Stimulated activated memory B cell treated with anti-CD40 and anti-IgM and Interleukin-4, amounts not matched to agents 10 μg/mL and 1 μg/mL and 100 μg/mL, for 72 hours (primary cell): Measurements from ENCODE around the gene CUTA.
A peak's percentile ranks its signal among the peaks of the same experiment; 100 is the strongest.

ENCODE experiments used
- ATAC-seq: fragments of 150-1000 bp; cut with Tn5 transposase; 2 replicates; pipeline ENCODE4 v1.10.0; 2021
- H3K27ac Mint-ChIP-seq: one replicate; pipeline ENCODE4 v1.8.0; 2022; ENCODE audit warnings: mild to moderate bottlenecking, mixed read lengths
- H3K27me3 Mint-ChIP-seq: one replicate; pipeline ENCODE4 v1.8.0; 2022; ENCODE audit warnings: mixed read lengths
- H3K36me3 Mint-ChIP-seq: one replicate; pipeline ENCODE4 v1.8.0; 2022; ENCODE audit warnings: mixed read lengths
- H3K4me1 Mint-ChIP-seq: one replicate; pipeline ENCODE4 v1.8.0; 2022; ENCODE audit warnings: mixed read lengths
- H3K4me3 Mint-ChIP-seq: one replicate; pipeline ENCODE4 v1.8.0; 2022; ENCODE audit warnings: mild to moderate bottlenecking, moderate library complexity, mixed read lengths
- H3K9me3 Mint-ChIP-seq: one replicate; pipeline ENCODE4 v1.8.0; 2022; ENCODE audit warnings: mixed read lengths

The CUTA gene, protein sequence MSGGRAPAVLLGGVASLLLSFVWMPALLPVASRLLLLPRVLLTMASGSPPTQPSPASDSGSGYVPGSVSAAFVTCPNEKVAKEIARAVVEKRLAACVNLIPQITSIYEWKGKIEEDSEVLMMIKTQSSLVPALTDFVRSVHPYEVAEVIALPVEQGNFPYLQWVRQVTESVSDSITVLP

DNA sequence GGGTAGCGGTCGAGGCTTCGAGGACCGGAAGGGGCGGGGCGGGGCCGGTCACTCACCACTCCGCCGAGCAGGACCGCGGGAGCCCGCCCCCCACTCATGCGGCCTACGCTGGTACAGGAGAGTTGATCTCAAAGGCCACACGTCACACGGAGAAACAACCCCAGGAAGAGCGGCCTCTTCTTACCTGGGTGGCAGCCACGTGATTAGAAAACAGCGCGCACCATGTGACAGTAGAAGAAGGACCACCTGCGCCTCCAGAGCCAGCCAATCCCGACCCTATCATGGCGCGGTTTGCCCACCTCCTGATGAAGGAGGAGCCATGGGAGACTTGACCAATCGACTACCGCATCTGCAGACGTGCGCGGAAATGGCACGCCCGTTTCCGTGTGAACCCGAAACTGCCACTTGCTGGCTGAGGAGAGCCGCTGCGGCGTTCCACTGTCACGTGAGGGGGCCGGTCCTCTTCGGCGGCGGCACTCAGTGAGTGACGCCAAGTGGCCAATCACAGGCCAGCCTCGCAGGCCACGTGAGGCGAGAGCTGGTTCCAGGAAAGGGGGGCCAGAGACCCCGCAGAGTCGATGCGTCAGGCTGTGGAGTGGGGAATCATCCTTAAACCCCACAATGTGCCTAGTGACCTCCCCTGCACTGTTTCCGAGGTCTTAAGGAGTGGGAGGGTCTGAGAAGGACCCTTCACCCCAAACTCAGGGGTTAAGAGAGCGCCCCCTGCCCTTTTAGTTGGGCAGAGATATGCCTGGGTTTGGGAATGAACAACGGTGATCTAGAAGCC is at the start of gene CUTA:
Gene CUTA (minus strand): TSS at position 205 of the 787 bp plus-strand sequence. CDS start 107 bp downstream, at position 98.
- ATAC-seq = peak; percentile 95
- peaks cover 59% of the 10 kb centered on the region for H3K4me1 Mint-ChIP-seq
- H3K9me3 Mint-ChIP-seq = no peaks in the 10 kb centered on the region
- H3K36me3 Mint-ChIP-seq = peaks cover 30% of the 10 kb centered on the region
- H3K27ac Mint-ChIP-seq = peak within 1 kb of the TSS; percentile 98
- peak within 1 kb of the TSS; percentile 98 for H3K4me3 Mint-ChIP-seq
- no peaks in the 10 kb centered on the region for H3K27me3 Mint-ChIP-seq

DNA sequence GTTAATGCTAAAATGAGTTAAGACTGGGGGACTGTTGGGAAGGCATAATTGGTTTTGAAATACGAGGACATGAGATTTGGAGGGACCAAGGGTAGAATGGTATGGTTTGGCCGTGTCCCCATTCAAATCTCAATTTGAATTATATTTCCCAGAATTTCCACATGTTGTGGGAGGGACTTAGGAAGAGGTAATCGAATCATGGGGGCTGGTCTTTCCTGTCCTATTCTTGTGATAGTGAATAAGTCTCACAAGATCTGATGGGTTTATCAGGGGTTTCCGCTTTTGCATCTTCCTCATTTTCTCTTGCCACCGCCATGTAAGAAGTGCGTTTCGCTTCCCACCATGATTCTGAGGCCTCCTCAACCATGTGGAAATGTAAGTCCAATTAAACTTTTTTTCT is 49.2 kb upstream of the CUTA start:
- Mint-ChIP-seq H3K27me3 (no peaks in the 10 kb centered on the region), H3K4me3 (no peak overlapping the region), H3K9me3 (no peaks in the 10 kb centered on the region), H3K36me3 (no peaks in the 10 kb centered on the region), H3K27ac (no peak overlapping the region), H3K4me1 (no peaks in the 10 kb centered on the region)
- ATAC-seq = no peak

DNA sequence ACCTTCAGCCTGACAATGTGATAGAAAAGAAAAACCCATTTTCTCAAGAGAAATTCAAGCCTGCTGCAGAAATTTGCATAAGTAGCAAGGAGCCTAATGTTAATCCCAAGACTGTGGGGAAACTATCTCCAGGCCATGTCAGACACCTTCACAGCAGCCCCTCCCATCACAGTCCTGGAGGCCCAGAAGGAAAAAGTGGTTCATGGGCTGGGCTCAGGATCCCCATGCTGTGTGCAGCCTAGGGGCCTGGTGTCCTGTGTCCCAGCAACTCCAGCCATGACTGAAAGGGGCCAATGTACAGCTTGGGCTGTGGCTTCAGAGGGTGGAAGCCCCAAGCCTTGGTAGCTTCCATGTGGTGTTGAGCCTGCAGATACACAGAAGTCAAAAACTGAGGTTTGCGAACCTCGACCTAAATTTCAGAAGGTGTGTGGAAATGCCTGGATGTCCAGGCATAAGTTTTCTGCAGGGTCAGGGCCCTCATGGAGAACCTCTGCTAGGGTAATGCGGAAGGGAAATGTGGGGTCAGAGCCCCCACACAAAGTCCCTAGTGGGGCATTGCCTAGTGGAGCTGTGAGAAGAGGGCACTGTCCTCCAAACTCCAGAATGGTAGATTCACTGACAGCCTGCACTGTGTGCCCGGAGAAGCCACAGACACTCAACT is 48.3 kb upstream of the CUTA start:
- Mint-ChIP-seq H3K9me3 (no peaks in the 10 kb centered on the region), H3K27me3 (no peaks in the 10 kb centered on the region), H3K27ac (no peak overlapping the region), H3K4me3 (no peak overlapping the region), H3K4me1 (no peaks in the 10 kb centered on the region), H3K36me3 (no peaks in the 10 kb centered on the region)
- ATAC-seq = no peak

DNA sequence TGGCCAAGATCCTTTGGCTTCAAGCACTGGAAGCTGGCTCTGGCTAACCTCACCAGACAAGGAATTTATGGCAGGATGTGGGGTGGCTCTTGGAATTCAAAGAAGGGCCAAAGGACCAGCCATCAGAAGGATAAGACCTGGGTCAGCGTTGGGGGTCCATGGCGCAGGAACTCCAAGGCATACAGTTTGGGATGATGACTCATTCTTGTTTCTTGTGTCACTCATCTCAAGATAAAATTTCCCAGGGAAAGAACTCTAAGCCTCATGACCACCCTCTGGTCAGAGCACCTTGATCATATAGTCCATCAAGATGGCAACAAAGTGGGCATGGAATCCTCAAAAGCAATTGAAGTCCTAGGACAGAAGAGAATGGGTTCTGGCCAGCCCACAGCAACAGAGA is 41.3 kb upstream of the CUTA start:
- H3K27me3 Mint-ChIP-seq = no peaks in the 10 kb centered on the region
- H3K36me3 Mint-ChIP-seq = peaks cover 22% of the 10 kb centered on the region
- H3K4me1 Mint-ChIP-seq = peaks cover 20% of the 10 kb centered on the region
- no peak for ATAC-seq
- H3K27ac Mint-ChIP-seq = no peak overlapping the region
- no peak overlapping the region for H3K4me3 Mint-ChIP-seq
- H3K9me3 Mint-ChIP-seq = no peaks in the 10 kb centered on the region

DNA sequence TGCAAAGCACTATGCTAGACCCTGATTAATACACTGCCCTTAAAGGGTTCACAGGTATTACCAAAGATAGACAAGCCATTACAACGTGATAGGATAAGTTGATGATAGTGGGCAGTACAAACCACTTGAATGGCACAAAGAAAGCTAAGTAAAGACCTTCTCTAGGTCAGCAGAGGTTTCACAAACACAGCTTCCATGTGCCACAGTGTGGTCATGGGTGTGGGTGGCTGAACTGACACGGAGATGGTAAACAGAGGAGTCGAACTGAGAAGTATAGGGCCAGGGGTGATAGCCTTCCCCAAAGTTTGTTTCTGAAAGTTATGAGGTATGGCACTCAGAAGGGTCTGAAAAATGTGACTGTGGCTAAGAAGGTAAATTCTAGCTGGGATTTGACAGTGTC is 40.8 kb upstream of the CUTA start:
- peaks cover 25% of the 10 kb centered on the region for H3K4me1 Mint-ChIP-seq
- no peak overlapping the region for H3K4me3 Mint-ChIP-seq
- H3K9me3 Mint-ChIP-seq = no peaks in the 10 kb centered on the region
- peaks cover 22% of the 10 kb centered on the region for H3K36me3 Mint-ChIP-seq
- H3K27me3 Mint-ChIP-seq = no peaks in the 10 kb centered on the region
- ATAC-seq = no peak
- no peak overlapping the region for H3K27ac Mint-ChIP-seq

DNA sequence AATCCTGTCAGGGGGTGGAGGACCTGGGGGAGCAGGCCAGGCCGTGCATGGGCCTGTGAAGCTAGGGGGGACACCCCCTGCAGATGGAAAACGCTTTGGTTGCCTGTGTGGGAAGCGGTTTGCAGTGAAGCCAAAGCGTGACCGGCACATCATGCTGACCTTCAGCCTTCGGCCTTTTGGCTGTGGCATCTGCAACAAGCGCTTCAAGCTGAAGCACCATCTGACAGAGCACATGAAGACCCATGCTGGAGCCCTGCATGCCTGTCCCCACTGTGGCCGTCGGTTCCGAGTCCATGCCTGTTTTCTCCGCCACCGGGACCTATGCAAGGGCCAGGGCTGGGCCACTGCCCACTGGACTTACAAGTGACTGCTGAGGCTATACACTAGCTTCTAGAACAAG is 38.2 kb upstream of the CUTA start:
- Mint-ChIP-seq H3K36me3 (peaks cover 22% of the 10 kb centered on the region), H3K4me1 (peaks cover 37% of the 10 kb centered on the region), H3K27ac (peak overlapping the region; percentile 94), H3K9me3 (no peaks in the 10 kb centered on the region), H3K27me3 (no peaks in the 10 kb centered on the region), H3K4me3 (no peak overlapping the region)
- ATAC-seq = no peak

DNA sequence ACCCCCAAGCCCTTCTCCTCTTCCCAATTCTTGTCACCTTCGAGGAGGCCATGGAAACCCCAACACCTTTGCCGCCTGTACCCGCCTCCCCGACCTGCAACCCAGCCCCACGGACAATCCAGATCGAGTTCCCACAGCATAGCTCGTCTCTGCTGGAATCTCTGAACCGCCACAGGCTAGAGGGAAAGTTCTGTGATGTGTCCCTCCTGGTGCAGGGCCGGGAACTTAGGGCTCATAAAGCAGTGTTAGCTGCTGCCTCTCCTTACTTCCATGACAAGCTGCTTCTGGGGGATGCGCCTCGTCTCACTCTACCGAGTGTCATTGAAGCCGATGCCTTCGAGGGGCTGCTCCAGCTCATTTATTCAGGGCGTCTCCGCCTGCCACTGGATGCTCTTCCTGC is 37.1 kb upstream of the CUTA start:
- Mint-ChIP-seq H3K36me3 (peaks cover 22% of the 10 kb centered on the region), H3K4me1 (peaks cover 37% of the 10 kb centered on the region), H3K4me3 (peak overlapping the region; percentile 99), H3K27me3 (no peaks in the 10 kb centered on the region), H3K27ac (peak overlapping the region; percentile 94), H3K9me3 (no peaks in the 10 kb centered on the region)
- no peak for ATAC-seq

DNA sequence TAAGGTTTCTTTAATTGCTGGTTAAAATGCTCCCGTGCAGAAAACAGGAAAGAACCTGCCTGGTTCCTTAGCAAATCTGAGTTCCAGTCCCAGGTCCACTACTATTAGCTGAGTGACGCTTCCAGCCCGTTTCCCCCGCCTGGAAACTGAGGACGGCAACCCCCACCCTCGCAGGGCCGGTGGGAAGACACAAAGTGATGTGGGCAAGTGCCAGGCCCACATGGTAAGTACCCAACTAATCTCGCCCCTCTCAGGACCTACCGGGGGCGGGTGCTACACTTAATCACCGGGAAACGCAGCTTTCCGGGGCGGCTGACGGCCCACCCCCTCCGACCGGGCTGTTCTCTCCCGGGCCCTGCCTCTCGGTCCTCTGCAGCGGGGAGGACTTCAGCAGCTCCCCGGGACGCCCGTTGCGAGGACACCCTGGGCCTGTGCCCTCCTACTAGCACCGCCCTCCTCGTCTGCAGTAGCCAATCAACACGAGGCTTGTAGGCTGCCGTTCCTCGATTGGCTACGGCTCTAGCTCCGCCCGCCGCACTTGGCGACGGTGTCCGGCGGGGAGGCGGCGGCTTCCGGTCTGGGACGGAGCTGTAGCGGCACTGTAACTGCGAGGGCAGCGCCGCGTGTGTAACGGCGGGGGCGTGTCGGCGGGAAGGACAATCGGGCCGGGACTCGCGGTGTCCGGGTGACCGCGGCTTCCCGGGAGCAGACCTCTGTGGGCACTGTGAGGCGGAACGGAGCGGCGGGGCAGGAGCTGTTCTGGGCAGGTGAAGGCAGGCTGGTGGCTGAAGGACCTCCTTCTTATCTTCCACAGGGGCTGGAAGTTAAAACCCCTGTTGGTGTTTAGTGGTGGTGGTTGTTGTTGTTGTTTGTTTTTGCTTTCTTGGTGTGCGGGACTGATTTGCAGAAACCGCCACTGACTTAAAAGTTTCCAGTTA is 36.4 kb upstream of the CUTA start, which contains the start of gene ZBTB9:
Gene ZBTB9 (plus strand): TSS at position 568 of the 938 bp plus-strand sequence. CDS start 525 bp downstream, outside the sequence.
- peaks cover 22% of the 10 kb centered on the region for H3K36me3 Mint-ChIP-seq
- H3K27ac Mint-ChIP-seq = peak within 1 kb of the TSS; percentile 94
- H3K9me3 Mint-ChIP-seq = no peaks in the 10 kb centered on the region
- H3K4me1 Mint-ChIP-seq = peaks cover 37% of the 10 kb centered on the region
- H3K4me3 Mint-ChIP-seq = peak within 1 kb of the TSS; percentile 99
- H3K27me3 Mint-ChIP-seq = no peaks in the 10 kb centered on the region
- ATAC-seq = peak; percentile 100

DNA sequence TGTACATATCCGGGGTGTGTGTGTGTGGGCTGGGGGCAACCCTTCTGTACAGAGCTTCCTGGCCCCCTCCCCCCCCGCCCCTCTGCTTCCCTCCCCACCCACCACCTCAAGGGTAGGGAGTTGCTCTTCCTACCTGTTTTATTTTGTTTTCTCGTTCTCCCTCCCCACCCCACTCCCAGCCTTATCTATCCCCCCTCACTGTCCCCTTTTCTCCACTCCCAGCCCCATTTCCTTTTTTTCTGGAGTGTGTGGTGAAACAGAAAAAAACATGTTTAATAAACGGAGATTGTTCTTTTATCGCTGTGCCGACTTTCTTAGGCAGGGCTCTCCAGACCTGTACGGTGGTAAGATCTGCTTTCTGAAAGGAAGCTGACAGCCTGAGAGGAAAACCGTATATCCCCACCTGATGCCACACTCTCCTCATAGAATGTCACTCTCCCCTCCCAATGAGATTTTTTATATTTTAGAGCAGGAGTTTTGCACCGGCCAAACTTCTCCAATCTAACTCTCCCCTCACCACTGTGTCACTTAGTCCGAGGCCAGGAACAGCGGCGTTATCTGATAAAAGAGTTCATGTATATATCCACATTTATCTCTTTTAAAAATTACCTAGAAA is 35.6 kb upstream of the CUTA start:
- H3K4me3 Mint-ChIP-seq = peak overlapping the region; percentile 99
- peaks cover 43% of the 10 kb centered on the region for H3K4me1 Mint-ChIP-seq
- no peaks in the 10 kb centered on the region for H3K9me3 Mint-ChIP-seq
- no peaks in the 10 kb centered on the region for H3K27me3 Mint-ChIP-seq
- no peak for ATAC-seq
- H3K36me3 Mint-ChIP-seq = peaks cover 30% of the 10 kb centered on the region
- peak overlapping the region; percentile 94 for H3K27ac Mint-ChIP-seq

DNA sequence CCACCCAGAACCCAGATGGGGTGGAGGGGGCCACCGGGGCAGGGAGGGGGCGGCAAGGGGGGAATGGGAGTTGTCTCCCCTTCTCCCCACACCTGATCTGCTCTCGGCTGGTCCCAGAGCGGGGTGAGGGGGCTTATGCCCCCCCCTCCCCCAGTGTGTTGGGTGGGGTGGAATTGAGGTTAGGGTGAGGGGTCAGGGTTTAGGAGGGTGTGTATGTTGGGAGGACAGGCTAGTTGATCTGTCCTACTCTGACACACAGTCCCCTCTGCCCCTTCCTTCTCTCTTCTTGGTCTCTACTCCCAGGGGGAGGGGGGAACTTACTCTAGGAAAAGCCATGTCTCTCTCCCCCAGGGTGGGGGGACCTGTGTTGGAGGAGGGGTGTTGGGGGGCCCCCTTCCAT is 34.6 kb upstream of the CUTA start:
- H3K36me3 Mint-ChIP-seq = peaks cover 38% of the 10 kb centered on the region
- no peak for ATAC-seq
- H3K4me3 Mint-ChIP-seq = no peak overlapping the region
- H3K27me3 Mint-ChIP-seq = no peaks in the 10 kb centered on the region
- H3K27ac Mint-ChIP-seq = peak overlapping the region; percentile 42
- no peaks in the 10 kb centered on the region for H3K9me3 Mint-ChIP-seq
- peaks cover 45% of the 10 kb centered on the region for H3K4me1 Mint-ChIP-seq

DNA sequence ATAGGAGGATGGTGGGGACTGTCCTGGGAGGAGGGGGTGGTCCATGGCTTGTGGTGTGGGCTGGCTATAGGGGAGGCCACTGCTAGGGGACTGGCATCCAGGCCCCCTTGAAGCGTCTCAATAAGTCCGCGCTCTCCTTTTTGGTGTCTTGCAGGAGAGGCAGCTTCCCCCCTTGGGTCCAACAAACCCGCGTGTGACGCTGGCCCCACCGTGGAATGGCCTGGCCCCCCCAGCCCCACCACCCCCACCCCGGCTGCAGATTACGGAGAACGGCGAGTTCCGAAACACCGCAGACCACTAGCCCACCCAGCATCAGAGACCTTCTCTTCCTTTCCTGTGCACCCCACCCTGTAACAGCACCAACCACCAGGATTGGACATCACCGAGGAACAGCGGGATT is 33.7 kb upstream of the CUTA start:
- no peak overlapping the region for H3K4me3 Mint-ChIP-seq
- ATAC-seq = no peak
- H3K9me3 Mint-ChIP-seq = no peaks in the 10 kb centered on the region
- peaks cover 36% of the 10 kb centered on the region for H3K36me3 Mint-ChIP-seq
- H3K4me1 Mint-ChIP-seq = peaks cover 45% of the 10 kb centered on the region
- peak overlapping the region; percentile 42 for H3K27ac Mint-ChIP-seq
- no peaks in the 10 kb centered on the region for H3K27me3 Mint-ChIP-seq

DNA sequence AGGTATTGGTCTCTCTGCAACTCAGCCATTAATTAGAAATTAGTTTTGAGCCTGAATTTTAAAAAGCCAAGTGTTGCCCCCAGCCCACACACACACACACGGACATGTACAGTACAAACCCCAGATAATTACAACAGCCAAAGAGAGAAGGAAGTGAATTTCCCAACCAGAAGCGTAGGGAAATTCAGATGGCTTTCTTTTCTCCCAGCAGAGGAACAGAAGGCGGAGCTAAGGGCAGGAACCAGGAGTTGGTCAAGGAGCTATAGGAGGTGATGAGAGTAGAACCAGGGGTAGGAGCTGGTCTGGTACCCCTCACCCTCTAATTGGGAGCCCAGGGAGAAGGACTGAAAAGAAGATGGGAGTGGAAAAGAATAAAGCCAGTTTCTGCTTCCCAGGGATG is 32.5 kb upstream of the CUTA start:
- H3K4me3 Mint-ChIP-seq = no peak overlapping the region
- no peaks in the 10 kb centered on the region for H3K27me3 Mint-ChIP-seq
- no peak for ATAC-seq
- no peak overlapping the region for H3K27ac Mint-ChIP-seq
- peaks cover 32% of the 10 kb centered on the region for H3K36me3 Mint-ChIP-seq
- no peaks in the 10 kb centered on the region for H3K9me3 Mint-ChIP-seq
- H3K4me1 Mint-ChIP-seq = peaks cover 38% of the 10 kb centered on the region

DNA sequence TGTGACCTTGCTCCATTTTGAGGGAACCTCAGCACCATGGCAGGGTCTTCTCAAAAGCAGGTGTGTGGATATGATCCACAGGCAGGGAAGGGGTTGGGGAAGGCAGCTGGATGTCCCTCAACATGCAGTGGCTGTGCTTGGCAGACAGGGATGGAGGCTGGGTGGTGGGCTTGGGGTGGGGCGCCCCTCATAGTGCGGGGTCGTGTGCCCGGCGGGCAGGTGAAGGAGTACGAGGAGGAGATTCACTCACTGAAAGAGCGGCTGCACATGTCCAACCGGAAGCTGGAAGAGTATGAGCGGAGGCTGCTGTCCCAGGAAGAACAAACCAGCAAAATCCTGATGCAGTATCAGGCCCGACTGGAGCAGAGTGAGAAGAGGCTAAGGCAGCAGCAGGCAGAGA is 28.4 kb upstream of the CUTA start:
- Mint-ChIP-seq H3K9me3 (no peaks in the 10 kb centered on the region), H3K4me3 (no peak overlapping the region), H3K36me3 (peaks cover 45% of the 10 kb centered on the region), H3K27ac (peak overlapping the region; percentile 48), H3K4me1 (peaks cover 9% of the 10 kb centered on the region), H3K27me3 (no peaks in the 10 kb centered on the region)
- no peak for ATAC-seq

DNA sequence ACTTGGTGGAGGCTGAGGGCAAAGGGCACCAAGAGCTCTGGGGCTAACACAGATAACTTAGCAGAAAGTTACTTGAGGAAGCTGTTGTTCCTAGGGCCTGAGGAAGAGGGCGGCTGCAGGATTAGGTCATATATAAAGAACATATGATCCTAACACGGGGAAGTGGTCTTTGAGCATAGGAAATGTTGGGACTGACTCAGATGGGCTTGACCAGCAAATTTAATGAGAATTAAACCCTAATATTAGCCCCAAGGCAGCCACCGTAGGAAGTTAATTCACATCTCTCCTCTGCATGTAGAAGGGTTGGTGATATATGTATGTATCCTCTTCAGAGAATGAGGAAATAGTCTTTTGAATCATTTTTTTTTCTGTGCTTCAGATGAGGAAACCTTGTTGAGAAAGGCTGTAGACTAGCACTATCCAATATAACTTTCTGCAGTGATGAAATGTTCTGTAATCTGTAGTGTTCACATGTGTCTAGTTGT is 27.3 kb upstream of the CUTA start:
- Mint-ChIP-seq H3K36me3 (peaks cover 54% of the 10 kb centered on the region), H3K4me1 (peaks cover 9% of the 10 kb centered on the region), H3K27ac (no peak overlapping the region), H3K4me3 (no peak overlapping the region), H3K9me3 (no peaks in the 10 kb centered on the region), H3K27me3 (no peaks in the 10 kb centered on the region)
- no peak for ATAC-seq
